CD4-positive, alpha-beta T cell treated with Interferon gamma for 1 hour (primary cell): ENCODE measurements around the gene SLC4A2.

Experiments used
- DNase-seq: peaks from one replicate; pipeline ENCODE4 v3.0.0-alpha.2; 2020

SLC4A2 gene

DNA sequence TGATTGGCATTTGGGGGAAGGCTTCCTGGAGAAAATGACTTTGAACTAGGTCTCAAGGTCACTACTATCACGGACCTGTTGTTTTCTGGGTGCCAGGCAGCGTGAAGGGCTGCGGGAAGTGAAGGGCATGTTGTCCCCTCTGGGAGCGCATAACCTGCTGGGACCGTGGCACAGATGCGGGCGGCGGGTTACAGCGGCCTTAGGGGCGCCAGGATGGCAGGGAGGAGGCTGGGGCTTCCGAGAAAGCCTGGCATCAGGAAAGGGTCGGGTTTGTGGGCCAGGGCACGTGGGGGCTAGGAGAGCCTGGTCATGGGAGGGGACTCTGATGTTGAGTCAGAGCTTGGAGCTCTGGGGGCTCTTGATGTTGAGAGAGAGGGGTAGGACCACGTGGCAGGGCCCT lies 6.1 kb downstream of the SLC4A2 start:
- DNase-seq: no peak

DNA sequence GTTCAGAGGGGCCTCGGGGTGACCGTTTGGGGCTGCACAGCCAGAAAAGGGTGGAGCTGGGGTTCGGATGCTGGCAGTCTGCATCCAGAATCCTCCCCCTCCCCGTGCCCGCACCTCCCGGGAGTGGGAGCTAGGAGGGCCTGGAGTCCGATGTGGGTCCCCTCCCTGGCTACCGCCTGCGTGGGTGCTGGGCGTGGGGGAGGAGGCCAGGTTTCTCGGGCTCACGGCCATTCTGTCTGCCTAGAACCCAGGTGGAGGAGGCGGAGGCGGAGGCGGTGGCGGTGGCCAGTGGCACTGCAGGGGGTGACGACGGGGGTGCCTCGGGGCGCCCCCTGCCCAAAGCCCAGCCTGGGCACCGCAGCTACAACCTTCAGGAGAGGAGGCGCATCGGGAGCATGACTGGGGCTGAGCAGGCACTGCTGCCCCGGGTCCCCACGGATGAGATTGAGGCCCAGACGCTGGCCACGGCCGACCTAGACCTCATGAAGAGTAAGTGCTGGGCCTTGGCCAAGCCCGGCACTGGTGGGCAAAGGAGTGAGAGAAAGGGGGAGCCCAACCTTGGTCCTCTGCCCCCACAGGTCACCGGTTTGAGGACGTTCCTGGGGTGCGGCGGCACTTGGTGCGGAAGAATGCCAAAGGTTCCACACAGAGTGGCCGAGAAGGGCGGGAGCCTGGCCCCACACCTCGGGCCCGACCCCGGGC lies 7.0 kb downstream of the SLC4A2 start:
- DNase-seq: no peak

DNA sequence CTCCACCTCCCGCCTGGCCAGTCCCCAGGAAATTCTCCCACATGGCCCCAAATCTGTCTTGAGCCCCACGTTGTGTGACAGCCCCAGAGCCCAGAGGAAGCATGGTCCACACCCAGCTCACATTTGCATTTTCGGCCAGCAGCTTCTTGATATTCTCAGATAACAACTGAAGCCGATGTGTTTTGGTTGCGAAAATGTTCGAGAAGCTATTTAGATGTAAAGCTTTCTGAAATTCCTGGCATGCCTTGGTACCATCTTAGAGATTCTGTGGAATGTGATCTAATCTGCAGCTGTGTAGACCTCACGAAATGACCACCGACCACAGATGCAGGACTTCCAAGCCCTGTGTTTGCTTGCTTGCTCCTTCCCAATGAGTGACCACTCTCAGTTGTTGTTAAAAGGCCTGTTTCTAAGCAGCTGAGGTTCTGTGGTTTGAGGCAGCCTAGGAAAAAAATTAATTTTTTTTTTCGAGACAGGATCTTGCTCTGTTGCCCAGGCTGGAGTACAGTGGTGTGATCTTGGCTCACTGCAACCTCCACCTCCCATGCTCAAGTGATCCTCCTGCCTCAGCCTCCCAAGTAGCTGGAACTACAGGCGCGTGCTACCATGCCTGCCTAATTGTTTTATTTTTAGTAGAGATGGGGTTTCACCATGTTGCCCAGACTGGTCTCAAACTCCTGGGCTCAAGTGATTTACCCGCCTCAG lies 8.8 kb downstream of the SLC4A2 start:
- no peak for DNase-seq

GRCh38 chr7:151069841-151070573 lies 10.6 kb downstream of the SLC4A2 start:
- DNase-seq: no peak

- DNase-seq: no peak
Observed at GRCh38 chr7:151070574-151070960, 11.2 kb downstream of the SLC4A2 start.

- DNase-seq: no peak
Observed at GRCh38 chr7:151071032-151071866, 11.9 kb downstream of the SLC4A2 start.

DNA sequence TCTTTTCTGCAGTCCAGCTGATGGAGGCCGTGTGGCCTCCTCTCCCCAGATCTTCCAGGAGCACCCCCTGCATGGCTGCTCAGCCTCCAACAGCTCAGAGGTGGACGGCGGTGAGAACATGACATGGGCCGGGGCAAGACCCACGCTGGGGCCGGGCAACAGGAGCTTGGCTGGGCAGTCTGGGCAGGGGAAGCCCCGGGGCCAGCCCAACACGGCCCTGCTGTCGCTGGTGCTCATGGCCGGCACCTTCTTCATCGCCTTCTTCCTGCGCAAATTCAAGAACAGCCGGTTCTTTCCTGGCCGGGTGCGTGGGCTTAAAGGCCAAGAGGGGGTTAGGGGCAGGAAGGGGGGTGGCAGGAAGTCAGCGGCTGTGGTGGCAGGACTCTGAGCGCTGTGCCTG lies 14.6 kb downstream of the SLC4A2 start:
- DNase-seq: no peak

DNA sequence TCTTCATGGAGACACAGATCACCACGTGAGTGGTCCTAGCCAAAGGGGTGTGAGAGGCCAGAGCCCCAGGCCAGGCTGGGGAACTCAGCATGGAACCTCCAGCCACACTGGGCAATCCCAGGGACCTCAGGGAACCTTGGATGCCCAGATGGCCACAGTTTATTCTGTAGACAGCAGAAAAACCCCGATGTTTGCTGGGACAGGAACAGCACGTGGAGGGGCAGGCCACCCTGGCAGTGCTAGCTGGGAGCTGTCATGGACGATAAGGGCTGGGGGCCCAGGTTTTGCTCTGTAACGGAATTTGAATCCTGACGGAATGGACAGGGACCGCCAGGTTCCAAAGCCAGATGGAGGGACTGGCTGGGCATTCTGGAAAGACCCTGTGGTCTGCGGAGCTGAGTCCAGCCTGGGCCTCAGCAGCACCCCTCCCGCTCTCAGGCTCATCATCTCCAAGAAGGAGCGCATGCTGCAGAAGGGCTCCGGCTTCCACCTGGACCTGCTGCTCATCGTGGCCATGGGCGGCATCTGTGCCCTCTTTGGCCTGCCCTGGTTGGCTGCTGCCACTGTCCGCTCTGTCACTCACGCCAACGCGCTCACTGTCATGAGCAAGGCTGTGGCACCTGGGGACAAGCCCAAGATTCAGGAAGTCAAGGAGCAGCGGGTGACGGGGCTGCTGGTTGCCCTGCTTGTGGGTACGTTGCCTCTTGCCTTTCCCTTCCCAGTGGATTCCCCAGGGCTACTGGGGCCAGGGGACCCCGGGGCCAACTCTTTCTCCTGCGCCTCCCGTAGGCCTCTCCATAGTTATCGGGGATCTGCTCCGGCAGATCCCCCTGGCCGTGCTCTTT lies 15.7 kb downstream of the SLC4A2 start:
- DNase-seq: no peak

GRCh38 chr7:151075662-151075971 lies 16.2 kb downstream of the SLC4A2 start:
- DNase-seq: no peak

- no peak for DNase-seq
Observed at GRCh38 chr7:151075978-151076426, 16.6 kb downstream of the SLC4A2 start.

GRCh38 chr7:151076863-151077704 lies 17.7 kb downstream of the SLC4A2 start:
- no peak for DNase-seq

- no peak for DNase-seq
Observed at GRCh38 chr7:151077705-151078232, 18.4 kb downstream of the SLC4A2 start.

- no peak for DNase-seq
Observed at GRCh38 chr7:151078233-151079040, 19.0 kb downstream of the SLC4A2 start.

- no peak for DNase-seq
Observed at GRCh38 chr7:151079199-151079910, 20.0 kb downstream of the SLC4A2 start.

DNA sequence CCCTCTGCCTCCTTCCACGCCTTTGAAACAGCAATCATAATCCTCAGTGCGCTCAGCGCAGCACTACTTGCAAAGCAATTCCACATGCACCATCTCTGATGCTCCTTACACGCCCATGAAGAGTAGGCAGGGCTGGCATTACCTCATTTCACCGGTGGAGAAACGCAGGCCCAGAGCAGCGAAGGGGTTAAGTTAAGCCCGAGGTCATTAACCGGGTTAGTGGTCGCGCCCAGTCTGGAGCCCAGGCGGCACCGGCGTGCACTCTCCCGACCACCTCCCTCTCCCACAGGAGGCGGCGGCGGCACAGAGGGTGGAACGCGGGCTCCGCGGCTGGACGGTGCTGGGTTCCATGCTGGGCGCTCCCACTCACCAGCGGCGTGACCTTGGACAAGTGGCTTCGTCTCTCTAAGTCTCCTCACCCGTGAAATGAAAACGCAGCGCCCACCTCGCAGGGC lies 20.7 kb downstream of the SLC4A2 start:
- DNase-seq: no peak

DNA sequence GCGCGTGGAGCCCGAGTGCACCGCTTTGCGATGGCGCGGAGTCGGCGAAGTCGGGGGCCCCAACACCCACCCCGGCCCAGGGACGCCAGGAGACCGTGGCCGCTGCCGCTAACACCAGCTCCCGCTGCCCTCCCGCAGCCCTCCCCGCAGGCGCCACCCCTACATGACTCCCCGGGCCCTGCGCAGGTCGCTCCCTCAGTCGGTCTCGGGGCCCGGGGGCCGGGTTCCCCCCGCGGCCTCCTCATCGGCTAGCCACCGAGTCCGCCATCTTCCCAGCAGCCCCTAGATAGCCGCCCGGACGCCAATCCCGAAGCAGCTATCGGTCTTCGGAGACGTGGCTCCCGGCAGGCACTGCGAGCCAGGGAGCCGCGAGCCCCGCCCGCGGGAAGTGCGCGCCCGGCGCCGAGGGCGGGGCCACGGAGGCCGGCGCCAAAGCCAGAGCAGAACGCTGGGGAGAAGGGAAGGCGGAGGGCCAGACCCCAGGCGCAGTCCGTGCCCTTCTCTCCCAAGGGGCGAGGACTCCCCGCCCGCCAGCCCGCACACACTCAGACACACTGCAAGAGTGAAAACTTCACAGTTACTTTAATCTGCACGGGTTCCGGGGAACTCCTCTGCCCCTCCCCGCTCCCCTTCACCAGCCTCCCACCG lies 21.3 kb downstream of the SLC4A2 start, which contains the start of gene FASTK:
Gene FASTK, minus strand, starts transcription at position 288 of the 648 bp plus-strand sequence. Its CDS starts 43 bp downstream, at position 245.
- DNase-seq: peak; percentile 89

DNA sequence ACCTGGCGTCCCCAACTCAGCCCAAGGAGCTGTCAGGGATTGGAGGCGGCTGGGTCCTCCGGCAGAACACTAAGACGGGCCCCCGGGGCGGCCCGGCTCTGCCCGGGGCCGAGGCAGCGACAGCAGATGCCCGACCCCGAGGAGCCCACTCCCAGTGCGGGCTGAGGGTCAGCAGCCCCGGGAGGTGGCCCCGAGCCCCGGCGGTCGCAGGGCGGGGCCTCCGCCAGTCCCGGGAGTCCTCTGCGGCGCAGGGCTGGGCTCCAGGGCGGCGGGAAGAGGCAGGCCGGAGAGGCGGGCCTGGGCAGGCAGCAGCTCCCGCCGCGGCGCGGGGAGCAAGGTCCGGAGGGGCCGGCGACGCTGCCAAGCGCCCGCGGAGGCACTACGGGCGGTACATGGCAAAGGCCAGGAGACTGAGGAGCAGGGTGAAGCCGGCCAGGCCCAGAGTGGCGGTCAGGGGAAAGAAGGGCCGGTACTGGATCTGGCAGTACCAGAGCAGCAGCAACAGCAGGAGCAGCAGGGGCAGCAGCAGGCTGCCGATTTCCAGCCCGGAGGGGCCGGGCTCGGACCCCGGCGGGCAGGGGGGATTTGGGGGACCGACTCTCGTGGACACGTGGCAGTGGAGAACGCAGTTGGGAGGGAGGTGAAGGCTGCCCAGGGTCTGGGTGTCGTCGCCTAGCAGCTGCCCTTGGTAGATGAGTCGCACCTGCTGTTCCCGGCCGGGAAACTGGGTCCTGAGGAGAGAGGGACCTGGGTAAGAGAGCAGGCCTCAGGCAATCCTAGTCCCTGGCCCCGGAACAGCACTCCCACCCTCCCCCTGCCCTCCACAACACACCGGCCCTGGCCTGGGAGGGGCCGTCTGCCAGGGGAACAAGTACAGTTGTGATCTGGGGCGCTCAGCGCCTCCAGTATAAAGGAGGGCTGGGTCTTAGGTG lies 22.0 kb downstream of the SLC4A2 start:
- DNase-seq: no peak
